ENCODE results near the gene DAND5.
A peak's percentile ranks its signal among the peaks of the same experiment; 100 is the strongest.

Gene DAND5

GRCh38 chr19:12995596-12996405 lies 26.4 kb downstream of the DAND5 start:
- no peak for DNase-seq

GRCh38 chr19:12996406-12997094 lies 27.2 kb downstream of the DAND5 start:
- DNase-seq = no peak

GRCh38 chr19:12997179-12997966 lies 28.0 kb downstream of the DAND5 start:
- DNase-seq = no peak

GRCh38 chr19:12997967-12998940 lies 28.9 kb downstream of the DAND5 start:
- DNase-seq = no peak

- DNase-seq = no peak
These were observed 31.8 kb downstream of the DAND5 start for GRCh38 chr19:13001166-13001501.

- no peak for DNase-seq
These were observed 32.3 kb downstream of the DAND5 start for GRCh38 chr19:13001502-13002165.

- no peak for DNase-seq
These were observed 33.0 kb downstream of the DAND5 start for GRCh38 chr19:13002166-13002898.

- no peak for DNase-seq
These were observed 33.7 kb downstream of the DAND5 start for GRCh38 chr19:13003081-13003480.

GRCh38 chr19:13004273-13004672 lies 34.9 kb downstream of the DAND5 start:
- peak; percentile 17 for DNase-seq

- DNase-seq = no peak
These were observed 35.9 kb downstream of the DAND5 start for GRCh38 chr19:13005253-13005652.

GRCh38 chr19:13005861-13006370 lies 36.5 kb downstream of the DAND5 start:
- no peak for DNase-seq

GRCh38 chr19:13006431-13007281 lies 37.3 kb downstream of the DAND5 start:
- no peak for DNase-seq

GRCh38 chr19:13007292-13008045 lies 38.1 kb downstream of the DAND5 start:
- DNase-seq = no peak

GRCh38 chr19:13008926-13009787 lies 39.8 kb downstream of the DAND5 start:
- DNase-seq = no peak

GRCh38 chr19:13010038-13010991 lies 40.9 kb downstream of the DAND5 start:
- no peak for DNase-seq

- no peak for DNase-seq
These were observed 41.7 kb downstream of the DAND5 start for GRCh38 chr19:13010992-13011652.
